Astrocyte of the hippocampus (primary cell): Measurements from ENCODE around the gene MRPL49.
"Not testable (repeated sequence)": the region's sequence is repeated elsewhere in the genome, so short reads cannot be mapped to it uniquely, and the experiment has no call there.

Source experiments
- DNase-seq: peaks from one replicate; pipeline ENCODE4 v3.0.0; 2011; ENCODE audit warnings: low read depth, low spot score

The MRPL49 gene

DNA sequence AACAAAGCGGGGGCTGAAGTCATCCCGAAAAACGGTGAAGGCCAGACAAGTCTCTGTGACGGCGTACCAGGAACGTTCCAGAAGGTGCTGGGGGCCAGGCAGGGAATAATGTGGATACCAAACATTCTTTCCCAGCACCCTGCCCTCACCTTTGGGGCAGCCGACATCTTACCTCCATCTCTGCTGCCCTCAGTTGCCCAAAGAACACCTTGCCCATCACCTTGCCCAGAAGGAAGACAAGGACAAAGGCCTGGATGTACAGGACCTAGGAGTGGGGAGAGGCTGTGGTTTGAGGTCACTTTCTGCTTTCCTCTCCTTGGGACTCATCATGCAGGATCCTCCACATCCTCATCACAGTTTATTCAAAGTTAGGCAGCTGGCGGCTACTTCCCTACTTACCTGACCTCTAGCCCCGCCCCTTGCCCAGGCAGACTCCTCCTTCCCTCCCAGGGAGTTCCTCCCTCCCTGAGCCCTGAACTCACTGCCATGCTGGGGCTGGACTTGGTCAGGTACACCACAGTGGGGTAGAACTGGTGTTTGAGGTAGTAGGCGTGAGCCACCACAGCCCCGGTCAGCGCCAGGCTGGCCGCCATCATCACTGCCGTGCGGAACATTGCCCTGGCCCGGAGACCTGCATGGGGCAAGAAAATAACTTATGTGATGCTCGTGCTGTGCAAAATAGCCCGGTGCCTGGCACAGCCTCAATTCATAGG, 11.0 kb downstream of the MRPL49 start:
- peak; percentile 22 for DNase-seq

DNA sequence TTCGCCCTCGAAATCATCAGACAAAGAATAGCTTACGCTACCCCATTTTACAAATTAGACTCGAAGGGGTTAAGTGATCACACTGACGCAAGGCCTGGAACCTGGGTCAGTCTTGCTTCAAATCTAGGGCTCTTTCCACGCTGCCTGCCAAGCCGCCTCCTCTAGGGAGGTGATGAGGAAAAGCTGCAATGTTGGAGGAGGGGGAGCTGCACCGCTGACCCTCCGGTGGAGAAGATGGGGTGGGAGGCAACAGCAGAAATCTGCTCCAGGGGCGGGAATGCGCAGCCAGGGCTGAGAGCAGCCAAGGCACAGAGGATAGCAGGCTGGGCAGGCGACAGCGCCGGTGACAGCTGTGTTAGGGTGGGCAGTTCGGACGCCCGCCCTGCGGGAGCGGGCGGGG, 11.6 kb downstream of the MRPL49 start:
- no peak for DNase-seq

DNA sequence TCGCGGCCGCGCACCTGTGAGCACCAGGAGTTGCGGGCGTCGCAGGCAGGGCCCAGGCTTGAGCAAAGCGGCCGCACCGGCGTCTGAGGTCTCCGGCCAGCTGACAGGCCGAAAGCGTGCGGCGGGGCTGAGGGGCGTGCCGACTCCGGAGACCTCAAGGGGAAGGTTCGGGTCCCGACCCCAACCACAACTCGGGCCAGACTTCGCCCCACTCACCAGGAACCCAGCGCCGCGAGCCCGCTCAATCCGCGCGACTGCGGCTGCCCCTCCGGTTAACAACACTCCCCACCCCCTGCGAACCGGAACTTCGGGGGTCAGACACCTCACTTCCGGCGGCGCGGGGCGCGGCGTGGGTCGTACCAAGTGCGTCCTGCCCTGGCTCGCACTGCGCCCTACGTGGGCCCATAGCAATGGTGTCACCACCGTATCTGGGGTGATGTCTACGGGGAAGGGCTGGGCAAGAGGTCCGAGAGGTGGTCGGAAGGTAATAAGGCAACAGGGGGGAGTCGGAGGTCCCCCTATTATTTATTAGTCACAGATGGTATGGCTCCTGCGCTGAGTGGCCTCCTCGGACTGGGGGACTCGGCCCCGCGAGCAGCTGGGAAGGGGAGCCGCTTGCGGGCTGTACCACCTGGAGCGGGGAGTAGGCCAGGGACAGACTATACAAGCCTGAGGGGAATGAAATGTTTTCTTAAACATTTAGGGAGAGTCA, 12.3 kb downstream of the MRPL49 start, which contains the start of gene SYVN1:
Gene SYVN1, minus strand, starts transcription at position 280 of the 712 bp plus-strand sequence. CDS start 918 bp downstream, outside the sequence.
- DNase-seq: peak; percentile 95

DNA sequence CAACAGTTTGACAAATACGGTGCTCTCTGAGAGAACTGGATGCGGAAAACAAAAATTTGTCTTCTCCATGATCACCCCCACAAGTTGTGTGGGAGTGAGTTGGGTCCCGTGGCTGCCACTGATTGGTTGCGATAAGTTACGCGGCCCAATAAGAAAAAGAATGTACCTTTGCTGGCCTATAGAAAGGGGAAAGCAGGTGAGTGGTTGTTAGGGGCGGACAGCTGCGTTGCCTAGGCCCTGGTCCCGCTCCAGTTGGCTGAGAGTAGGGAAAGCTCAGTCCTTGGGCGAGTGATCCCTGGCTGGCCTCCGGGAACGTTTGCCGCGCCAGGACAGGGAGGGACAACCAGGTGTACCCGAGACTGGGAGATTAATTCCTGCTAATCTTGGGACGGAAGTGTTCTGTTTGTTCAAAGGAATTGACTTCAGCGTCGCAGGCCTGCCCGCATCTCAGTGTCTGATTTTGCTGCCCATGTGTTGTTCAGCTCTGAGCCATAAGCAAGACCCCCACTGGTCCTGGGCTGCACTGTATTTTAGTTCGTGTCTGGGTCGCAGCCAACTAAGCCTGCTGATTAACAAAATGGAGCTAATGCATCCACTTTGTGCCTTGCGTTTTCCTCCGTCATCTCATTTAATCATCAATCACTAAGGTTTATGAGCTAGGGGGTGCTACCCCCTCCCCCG, 13.0 kb downstream of the MRPL49 start:
- peak; percentile 98 for DNase-seq

DNA sequence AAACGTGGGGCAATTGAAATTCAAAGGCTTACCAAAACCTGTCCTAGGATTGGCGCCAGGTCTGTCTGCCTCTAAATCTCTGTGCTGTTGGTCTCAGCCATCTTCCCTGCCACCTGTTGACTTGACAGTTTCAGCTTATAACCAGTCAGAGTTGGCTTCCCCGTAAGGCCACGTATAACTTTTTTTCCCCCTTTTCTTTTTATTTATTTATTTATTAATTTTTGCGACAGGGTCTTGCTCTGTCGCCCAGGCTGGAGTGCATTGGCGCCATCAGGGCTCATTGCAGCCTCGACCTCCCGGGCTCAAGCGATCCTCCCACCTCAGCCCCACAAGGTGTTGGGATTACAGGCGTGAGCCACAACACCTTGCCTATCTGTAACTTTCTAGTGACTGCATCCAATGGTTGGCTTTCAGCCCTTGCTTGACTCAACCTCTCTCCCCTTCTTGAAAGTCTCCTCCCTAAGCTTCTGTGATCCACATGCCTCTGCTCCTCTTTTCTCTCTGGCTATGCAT, 13.6 kb downstream of the MRPL49 start:
- DNase-seq: no peak

DNA sequence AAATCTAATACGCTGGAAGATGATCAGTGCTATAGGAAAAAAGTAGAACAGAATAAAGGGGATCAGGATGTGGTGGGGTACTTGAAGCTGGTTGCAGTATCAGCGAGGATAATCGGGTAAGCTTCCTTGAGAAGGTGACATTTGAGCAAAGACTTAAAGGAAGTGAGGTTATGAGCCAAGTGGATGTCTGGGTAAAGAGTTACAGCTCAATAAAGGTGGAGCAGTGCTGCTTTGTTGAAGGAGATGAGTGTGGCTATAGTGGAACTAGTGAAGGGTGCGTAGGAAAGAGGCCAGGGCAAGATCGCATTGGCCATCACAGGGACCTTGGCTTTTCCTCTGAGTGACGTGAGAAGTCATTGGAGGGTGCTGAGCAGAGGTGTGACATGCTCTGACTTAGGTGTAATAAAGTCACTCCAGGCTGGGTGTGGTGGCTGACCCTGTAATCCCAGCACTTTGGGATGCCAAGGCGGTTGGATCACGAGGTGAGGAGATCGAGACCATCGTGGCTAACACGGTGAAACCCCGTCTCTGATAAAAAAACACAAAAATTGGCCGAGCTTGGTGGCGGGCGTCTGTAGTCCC, 14.5 kb downstream of the MRPL49 start:
- DNase-seq: no peak

DNA sequence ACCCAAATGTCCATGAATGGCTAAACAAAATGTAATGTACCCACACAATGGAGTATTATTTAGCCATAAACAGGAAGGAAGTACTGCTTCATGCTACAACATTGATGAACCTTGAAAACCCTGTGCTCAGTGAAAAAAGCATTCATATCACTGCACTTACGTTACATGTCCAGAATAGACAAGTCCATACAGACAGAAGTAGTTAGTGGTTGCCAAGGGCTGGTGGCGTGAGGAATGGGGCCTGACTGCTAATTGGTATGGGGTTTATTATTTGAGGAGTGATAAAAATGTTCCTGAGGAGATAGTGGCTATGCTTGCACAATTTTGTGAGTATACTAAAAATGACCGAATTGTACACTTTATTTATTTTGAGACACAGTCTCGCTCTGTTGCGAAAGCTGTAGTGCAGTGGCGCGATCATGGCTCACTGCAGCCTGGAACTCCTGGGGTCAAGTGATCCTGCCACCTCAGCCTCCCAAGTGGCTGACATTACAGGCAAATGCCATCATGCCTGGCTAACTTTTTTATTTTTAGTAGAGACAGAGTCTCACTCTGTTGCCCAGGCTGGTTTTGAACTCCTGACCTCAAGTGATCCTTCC, 19.9 kb downstream of the MRPL49 start:
- no peak for DNase-seq

DNA sequence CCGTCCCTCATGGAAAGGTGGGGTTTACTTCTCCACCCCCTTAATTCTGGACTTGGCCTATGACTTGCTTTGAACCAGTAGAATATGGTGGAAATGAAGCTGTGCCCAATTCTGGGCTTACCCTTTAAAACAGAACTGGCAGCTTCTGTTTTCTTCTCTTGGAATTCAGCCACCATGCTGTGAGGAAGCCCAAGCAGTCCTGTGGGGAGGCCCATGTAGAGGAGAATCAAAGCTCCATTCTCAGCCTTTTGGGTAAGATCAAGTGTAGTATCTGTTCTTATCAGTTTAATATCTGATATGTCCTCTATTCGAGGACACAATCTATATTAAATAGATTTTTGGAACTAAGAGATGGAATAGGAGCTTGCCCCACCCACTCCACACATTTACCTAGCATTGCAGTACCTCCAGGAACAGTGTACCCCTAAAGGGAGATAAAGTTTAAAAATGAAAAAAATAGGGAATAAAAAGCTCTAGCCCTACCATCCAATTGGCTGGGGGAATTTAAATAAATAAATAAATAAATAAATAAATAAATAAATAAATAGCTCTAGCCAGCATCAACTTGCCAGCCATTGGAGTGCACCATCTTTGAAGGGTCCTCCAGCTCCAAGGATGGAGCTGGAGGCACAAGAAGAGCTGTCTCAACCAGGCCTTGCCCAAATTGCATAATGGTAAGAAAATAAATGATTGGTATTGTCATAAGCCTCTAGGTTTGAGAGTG, 25.4 kb downstream of the MRPL49 start:
- no peak for DNase-seq

DNA sequence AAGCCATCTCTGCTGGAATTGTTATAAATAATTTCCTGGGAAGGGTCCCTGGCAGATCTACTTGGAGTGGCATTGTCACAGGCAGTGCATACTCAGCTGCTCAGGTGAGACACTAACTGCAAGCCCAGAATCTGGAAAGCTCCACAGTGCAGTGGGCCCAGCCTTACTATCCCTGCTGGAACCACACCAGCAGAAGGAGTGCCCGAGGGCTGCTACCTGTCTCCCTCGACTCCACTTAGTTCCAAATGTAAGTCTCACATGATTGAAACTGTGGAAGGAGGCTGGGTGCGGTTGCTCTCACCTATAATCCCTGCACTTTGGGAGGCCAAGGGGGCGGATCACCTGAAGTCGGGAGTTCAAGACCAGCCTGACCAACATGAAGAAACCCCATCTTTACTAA, 26.5 kb downstream of the MRPL49 start:
- DNase-seq: no peak

DNA sequence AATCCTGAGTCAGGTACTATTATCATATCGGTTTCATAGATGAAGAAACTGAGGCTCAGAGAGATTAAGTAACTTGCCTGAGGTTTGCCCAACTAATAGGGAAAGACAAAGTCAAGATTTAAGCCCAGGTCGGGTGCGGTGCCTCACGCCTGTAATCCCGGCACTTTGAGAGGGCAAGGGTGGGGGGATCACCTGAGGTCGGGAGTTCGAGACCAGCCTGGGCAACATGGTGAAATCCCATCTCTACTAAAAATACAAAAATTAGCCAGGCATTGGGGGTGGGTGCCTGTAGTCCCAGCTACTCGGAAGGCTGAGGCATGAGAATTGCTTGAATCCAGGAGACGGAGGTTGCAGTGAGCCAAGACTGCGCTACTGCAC, 28.0 kb downstream of the MRPL49 start:
- DNase-seq: not testable (repeated sequence)

DNA sequence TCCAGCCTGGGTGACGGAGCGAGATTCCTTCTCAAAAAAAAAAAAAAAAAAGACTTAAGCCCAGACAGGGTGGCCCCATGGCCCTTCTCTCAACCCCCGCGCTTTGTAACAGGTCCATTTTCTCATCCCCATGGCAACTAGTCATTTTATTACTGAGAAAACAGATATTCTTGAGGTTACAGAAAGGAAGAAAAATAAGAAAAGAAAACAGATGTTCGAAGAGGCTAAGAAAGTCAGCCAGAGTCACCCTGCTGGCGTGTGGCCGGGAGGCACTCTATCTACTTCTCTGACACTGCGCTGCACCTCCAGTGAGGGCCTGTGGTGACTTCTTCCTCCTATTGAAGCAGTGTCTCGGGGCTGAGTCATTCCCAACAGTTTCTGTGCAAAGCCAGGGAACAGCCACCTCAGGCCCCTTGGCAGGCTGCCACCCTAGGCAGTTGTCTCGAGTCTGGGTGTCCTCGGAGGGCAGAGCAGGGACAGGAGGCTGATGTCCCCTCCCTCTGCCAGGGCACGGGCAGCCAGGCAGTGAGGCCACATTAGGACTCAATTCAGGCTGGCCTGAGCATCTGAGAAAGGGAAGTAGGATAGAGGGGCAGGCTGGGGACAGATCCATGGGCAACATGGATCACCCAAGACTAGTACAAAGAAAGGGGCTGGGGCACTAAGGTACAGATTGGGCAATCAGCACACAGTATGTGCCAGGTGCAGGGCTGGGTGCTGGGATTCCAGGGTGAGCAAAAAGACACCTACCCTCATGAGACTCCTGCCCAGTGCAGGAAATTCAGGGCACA, 28.6 kb downstream of the MRPL49 start:
- peak; percentile 90 for DNase-seq

DNA sequence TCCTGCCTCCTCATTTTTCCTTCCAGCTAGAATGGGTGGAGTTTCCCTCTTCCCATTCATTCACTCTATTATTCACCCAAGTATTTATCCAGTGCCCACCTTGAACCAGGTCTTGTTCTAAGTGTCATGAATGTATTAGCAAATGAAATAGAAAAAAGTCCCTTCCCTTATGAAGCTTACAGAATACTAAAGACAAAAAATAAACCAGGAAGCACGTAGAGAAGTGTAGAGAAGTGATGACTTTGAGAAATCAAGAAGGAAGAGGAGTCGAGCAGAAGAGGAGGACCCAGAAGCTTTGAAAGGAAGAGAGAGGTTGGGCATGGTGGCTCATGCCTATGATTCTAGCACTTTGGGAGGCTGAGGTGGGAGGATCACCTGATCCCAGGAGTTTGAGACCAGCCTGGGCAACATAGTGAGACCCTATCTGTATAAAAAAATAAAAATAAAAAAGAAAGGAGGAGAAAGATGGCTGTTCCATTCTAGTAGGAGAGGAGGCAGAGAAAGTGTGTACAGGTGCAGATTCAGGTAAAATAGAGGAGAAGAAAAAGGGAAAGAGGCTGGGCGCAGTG, 29.3 kb downstream of the MRPL49 start:
- no peak for DNase-seq

DNA sequence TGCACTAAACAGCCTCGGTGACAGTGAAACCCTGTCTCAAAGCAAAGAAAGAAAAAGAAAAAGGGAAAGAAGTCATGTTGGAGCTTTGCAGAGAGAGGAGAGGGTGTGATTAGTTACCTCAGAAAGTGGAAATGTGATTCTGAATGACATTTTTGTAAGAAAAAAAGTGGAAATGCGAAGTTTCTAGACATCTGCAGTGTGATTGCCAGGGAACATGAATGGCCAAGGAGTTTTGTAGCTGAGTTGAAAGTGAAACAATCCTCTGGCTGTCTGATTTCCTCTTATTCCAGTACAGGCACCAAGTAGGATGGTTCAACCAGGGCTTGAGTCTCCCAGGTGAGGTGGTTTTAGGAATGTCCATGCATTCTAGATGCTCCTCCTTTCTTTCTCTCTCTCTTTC, 30.0 kb downstream of the MRPL49 start:
- DNase-seq: no peak

DNA sequence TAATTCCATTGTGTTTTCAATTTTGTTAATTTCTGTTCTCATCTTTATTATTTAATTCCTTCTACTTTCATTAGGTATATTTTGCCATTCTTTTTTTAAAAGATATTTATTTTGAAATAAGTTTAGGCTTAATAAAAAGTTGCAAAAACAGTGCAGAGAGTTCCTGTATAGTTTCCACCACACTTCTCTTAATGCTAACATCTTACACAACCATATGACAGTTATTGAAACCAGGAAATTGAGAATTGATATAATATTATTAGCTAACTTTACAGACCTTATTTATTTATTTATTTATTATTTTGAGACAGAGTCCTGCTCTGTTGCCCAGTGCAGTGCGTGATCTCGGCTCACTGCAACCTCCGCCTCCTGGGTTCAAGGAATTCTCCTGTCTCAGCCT, 34.1 kb downstream of the MRPL49 start:
- no peak for DNase-seq

DNA sequence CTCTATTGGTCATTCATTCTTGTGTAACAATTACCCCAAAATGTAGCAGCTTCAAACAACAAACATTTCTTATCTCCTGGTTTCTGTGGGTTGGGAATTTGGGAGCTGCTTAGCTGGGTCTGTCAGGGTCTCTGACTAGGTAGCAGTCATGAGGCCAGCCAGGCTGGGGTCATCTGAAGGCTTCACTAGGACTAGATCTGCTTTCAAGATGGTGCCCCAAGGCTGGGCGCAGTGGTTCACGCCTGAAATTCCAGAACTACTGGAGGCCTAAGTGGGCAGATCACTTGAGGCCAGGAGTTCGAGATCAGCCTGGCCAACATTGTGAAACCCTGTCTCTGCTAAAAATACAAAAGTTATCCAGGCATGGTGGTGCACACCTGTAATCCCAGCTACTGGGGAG, 34.8 kb downstream of the MRPL49 start:
- no peak for DNase-seq

DNA sequence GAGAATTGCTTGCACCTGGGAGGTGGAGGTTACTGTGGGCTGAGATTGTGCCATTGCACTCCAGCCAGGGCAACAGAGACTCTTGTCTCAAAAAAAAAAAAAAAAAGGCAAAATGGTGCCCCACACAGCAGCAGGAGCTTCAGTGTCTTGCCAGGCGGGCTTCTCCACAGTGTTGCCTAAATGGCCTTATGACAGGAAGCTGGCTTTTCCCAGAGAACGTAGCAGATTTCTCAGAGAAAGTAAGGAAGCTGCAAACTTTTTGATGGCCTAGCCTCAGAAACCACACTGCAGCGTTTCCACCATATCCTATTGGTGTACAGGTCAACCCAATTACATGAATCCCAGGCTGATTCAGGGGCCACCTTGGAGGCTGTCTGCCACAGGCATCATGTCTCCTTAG, 35.2 kb downstream of the MRPL49 start:
- no peak for DNase-seq

DNA sequence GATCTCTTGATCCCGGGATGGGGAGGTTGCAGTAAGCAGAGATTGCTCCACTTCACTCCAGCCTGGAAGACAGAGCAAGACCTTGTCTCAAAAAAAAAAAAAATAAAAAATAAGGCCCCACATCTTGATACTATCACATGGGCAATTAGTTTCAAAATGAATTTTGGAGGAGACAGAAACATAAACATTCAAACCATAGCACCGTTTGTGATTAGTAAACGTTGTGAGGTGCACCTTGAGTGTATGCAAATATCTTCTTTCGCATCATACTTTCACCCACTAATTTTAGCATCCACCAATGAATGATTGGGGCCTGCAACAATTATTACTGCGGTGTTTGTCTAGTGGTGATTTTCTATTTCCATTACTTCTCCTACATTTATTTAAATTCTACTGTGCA, 36.9 kb downstream of the MRPL49 start:
- no peak for DNase-seq

DNA sequence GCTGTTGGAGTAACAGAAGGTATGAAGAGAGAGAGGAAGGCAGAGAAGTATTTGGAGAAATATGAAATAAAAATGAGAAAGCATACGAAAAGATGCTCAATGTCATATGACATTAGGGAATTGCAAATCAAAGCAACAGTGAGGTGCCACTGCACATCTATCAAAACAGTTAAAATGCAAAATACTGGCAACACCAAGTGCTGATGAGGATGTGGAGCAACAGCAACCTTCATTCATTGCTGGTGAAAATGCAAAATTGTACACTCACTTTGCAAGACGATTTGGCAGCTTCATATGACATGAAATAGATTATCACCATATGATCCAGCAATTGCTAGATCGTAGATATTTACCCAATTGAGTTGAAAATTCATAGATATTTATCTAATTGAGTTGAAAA, 38.5 kb downstream of the MRPL49 start:
- no peak for DNase-seq

DNA sequence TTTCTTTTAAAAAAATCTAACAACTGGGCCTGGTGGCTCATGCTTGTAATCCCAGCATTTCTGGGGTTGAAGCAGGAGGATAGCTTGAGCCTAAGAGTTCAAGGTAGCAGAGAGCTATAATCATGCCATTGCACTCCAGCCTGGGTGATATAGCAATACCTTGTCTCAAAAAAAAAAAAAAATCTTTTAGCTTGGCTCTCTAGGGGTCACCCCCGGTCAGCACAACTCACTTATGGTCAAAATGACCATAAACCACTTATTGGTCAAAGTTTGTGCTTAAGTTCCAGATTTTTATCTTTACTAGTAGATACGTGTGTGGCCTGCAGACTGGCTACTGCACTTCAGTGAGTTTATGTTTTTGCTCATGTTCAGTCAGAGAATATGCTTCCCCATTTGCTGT, 41.6 kb downstream of the MRPL49 start:
- DNase-seq: no peak
